EL (cell line): ENCODE measurements around the gene PLB1.
"Not testable (repeated sequence)": the region's sequence is repeated elsewhere in the genome, so short reads cannot be mapped to it uniquely, and the experiment has no call there.

Experiments used
- DNase-seq: peaks from one replicate; pipeline ENCODE4 v3.0.0-alpha.2; 2016

PLB1 gene

GRCh38 chr2:28465148-28465885 lies 30.5 kb upstream of the PLB1 start:
- DNase-seq, result no peak

GRCh38 chr2:28469304-28469703 lies 26.6 kb upstream of the PLB1 start:
- DNase-seq, result peak; percentile 51

GRCh38 chr2:28469947-28470535 lies 25.8 kb upstream of the PLB1 start:
- no peak for DNase-seq

GRCh38 chr2:28470759-28471158 lies 25.1 kb upstream of the PLB1 start:
- DNase-seq, result no peak

GRCh38 chr2:28471214-28471613 lies 24.6 kb upstream of the PLB1 start:
- no peak for DNase-seq

- no peak for DNase-seq
Measured at GRCh38 chr2:28471701-28472236, 24.1 kb upstream of the PLB1 start.

- DNase-seq, result not testable (repeated sequence)
Measured at GRCh38 chr2:28472641-28473040, 23.2 kb upstream of the PLB1 start.

GRCh38 chr2:28475088-28475595 lies 20.7 kb upstream of the PLB1 start:
- no peak for DNase-seq

GRCh38 chr2:28477087-28477486 lies 18.8 kb upstream of the PLB1 start:
- DNase-seq, result no peak

GRCh38 chr2:28477645-28478044 lies 18.2 kb upstream of the PLB1 start:
- no peak for DNase-seq

GRCh38 chr2:28480403-28481049 lies 15.3 kb upstream of the PLB1 start:
- DNase-seq, result no peak

GRCh38 chr2:28481905-28482304 lies 14.0 kb upstream of the PLB1 start:
- no peak for DNase-seq

- DNase-seq, result no peak
Measured at GRCh38 chr2:28484835-28485234, 11.0 kb upstream of the PLB1 start.

- no peak for DNase-seq
Measured at GRCh38 chr2:28486526-28486925, 9.3 kb upstream of the PLB1 start.

GRCh38 chr2:28487258-28487657 lies 8.6 kb upstream of the PLB1 start:
- no peak for DNase-seq

- DNase-seq, result no peak
Measured at GRCh38 chr2:28488083-28488830, 7.6 kb upstream of the PLB1 start.

GRCh38 chr2:28488858-28489575 lies 6.8 kb upstream of the PLB1 start:
- no peak for DNase-seq

- DNase-seq, result no peak
Measured at GRCh38 chr2:28490558-28490957, 5.3 kb upstream of the PLB1 start.

- DNase-seq, result no peak
Measured at GRCh38 chr2:28492282-28492681, 3.6 kb upstream of the PLB1 start.

- no peak for DNase-seq
Measured at GRCh38 chr2:28493636-28494035, 2.2 kb upstream of the PLB1 start.

- DNase-seq, result no peak
Measured at GRCh38 chr2:28496781-28497180, 921 bp downstream of the PLB1 start.

GRCh38 chr2:28497206-28497605 lies 1.3 kb downstream of the PLB1 start:
- DNase-seq, result no peak
